ENCODE data around the gene GRID2.
"Not testable (repeated sequence)": the region's sequence is repeated elsewhere in the genome, so short reads cannot be mapped to it uniquely, and the experiment has no call there.

GRID2 gene

DNA sequence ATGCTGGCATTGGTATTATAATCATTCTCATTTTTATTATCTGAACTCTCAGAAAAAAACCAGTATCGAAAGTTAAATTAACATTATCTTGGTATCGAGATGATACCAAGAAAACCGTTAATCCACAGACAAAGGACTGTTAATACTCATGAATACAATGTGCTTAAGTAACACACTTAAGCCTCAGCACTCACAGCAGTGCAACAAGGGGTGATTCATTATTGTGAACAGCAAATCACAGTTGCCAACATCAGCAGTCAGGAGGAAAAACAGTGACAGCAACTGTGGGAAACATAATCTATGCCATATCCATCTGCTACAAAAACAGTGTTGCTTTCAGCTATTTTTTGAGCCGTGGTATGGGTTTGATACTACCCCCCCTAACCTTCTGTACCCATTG is 1313.8 kb downstream of the GRID2 start:
- no peak for DNase-seq

DNA sequence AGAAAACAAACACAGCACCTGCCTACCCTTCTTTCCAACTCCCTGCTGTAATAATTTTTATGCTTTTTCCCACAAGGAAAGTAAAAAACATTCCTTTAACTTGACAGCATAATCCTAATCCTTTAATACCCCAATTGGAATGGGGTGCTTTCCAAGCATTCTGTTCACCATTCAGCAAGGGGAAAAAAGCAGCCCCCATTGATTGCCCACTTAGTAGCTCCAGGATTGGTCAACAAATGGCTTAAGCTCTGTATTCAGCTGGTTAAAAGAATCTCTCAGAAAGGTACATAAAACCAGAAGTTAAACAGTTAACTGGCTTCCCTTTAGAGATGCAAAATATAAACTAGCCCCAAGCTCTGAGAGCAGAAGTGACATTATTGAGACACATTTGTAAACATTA is 1330.0 kb downstream of the GRID2 start:
- no peak for DNase-seq

DNA sequence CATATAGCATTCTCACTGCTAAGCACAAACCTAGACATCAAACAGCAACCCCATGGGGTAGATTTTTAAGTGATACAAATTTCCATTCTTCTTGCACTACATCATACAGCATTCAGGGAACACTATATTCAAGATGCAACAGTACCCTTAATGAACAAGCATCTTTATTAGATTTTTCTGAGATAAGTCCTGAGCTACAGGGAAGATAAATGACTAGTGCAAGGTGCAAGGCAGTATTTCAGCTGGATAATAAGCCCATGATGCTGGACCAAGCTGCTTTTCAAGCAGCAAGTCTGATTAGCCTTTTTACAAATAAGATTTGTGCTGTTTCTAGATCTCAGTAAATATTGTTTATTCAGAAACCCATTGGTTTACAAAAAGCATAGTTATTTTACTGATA is 1332.2 kb downstream of the GRID2 start:
- DNase-seq, result no peak

DNA sequence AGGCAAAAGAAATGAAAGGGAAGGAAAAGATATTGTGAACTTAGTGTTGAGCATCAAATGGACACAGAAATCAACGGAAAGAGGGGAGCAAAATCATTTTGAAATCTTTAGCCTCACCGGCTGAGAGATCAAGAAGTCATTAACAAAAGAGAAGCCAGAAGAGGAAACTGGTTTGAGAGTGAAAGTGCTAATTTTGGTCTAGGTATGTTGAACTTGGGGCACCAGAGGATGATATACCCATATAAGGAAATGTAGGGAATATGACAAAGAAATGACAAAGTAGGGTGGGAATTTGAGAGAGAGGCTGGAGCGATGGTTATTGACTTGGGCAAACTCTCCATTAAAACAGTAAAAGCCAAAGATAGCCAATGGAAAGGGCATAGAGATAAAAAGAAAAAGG is 1341.4 kb downstream of the GRID2 start:
- no peak for DNase-seq

DNA sequence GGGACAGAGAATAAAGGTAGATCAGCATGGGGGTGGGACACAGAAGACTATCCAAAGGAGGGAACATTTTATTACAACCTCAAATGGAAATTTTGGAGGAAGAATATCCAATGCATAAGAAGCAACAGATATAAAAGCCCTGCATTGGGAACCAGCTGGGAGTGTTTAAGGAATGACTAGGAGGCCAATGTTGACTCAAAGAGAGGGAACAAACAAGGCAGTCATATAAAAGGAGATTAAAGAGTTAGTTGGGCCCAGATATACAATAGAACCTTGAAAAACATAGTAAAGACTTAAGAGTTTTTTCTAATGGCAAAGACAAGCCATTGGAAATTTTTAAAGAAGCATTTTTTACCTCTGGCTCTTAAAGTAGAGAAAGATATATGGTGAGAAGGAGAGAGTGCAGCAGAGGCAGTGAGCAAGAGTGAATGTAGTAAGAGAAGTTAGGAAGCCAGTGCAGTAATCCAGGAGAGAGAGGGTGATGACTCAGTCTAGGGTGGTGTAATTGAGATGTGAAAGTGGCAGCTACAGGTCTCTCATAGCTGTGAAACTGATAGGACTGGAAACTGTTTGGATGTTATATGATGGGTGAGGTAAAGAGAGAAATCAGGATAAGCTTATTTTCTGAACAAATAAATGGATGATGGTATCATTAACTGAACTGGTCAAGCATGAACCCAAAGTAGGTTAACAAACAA is 1342.6 kb downstream of the GRID2 start:
- DNase-seq, result no peak

DNA sequence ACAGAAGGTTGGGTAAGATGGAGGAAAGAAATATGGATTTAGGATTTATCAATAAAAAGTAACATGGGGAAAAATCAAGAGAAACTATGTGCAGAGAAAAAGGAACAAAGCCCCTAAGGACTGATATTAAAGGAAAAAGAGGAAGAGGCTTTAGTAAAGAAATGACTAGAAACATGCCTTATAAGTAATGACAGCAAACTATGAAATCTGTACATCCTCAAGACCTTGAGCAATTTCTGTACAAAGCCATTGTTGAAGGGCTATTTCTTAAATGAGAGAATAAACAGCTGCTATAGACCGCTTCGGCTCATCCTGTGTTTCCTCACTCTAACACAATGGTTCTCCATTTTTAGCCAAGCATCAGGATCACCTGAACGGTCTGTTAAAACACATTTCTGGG is 1344.5 kb downstream of the GRID2 start:
- no peak for DNase-seq

DNA sequence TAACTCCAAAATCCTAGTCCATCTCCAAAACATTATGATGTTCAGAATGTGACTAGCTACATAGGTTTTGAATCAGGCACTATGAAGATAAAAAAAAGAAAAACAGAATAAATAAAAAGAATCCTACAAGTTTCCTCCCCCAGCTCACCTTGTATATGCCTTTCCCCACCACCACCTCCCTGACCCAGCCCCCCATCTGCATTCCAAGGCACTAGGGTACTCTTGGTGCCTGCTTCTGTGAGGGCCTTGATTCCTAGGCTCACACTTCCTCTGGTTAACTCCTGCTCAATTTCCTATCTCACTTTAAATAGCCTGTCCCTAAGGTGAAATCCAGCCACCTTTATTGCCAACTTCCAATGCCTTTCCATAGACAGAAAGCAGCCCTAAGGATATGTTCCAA is 1346.1 kb downstream of the GRID2 start:
- DNase-seq, result no peak

DNA sequence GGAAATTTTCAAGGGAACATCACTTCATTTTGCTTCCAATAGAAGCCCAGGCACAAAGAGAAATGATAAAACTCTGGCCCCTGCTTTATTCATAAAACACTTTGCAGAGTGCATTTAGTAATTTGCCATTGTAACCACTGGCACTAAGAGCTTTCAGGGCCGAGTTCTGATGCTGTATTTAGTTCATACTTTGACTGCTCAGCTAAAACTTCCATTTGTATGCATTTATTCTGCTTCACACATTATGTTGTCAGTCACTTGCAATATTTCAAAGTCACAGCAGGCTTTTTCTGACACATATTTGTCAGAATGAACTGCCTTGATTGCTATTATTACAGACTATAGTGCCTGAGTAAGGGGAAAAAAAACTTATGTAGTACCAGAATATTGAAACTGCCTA is 1350.4 kb downstream of the GRID2 start:
- DNase-seq, result no peak

DNA sequence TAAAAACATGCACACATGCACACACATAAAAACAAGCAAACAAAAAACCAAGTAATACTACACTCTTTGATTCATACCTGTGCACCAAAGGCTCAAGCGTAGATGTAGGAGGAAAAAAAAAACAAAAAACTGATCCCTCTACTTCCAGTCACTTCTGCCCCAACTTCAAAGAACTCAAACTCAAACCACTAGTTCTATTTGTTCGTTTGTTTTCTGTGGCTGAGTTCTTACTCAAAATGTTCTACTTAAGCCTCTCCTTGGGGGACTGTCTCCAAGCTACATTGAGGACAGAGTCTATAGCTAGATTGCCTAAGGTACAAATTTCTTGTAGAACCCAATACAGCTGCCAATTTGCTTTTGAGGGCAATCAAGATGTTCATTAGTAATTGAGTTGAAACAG is 1353.8 kb downstream of the GRID2 start:
- no peak for DNase-seq

DNA sequence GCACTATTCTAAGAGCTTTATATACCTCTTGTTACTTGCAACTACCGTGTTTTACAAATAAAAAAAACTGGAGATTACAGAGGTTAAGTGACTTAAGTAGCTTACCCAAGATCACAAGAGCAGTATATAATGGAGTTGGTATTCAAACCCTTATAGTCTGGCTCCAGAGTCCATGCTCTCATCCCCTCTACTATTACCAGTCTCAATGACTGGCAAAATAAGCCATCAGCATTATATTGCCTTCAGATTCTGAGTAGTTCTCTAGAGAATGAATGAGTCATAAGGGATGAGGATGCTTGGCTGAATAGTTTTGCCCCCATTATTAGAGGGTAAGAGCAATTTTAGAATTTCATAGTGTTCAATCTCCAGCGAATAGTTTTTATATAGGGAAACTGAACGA is 1354.7 kb downstream of the GRID2 start:
- peak; percentile 4 for DNase-seq

DNA sequence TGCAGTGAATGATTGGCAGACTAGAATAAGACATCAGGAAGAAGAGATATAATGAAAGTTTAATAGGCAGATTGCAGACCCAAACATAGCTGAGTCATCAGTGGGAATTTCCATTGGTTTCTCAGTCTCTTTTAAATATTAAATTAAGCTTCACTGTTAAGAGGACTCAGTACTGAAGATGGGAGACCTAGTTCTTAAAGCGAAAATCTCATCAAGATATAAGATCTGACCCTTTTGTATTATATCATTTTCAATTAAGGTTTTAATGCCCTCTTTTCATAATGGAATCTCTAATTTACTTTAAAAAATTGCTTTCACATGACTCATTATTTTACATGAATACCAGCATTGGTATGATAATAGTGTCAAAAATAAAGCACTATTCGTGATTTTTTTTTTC is 1355.9 kb downstream of the GRID2 start:
- DNase-seq, result no peak

DNA sequence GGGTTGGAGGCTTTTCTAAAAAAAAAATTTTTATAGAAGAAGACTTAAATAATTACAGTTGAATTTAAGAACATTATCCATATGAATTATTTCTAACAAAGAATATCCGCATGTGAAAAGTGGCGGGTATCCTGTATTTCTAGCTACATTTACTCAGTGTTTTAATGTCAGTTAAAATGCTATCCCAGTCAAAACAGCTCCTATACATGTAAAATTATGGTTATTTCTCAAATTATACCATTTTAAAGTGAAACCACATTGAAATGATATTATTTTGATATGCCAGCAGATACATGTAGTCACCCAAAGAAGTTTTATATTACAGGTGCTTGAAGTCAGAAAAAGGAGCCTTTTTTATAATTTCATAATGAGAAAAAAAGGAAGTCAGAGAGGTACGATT is 1356.3 kb downstream of the GRID2 start:
- DNase-seq, result no peak

DNA sequence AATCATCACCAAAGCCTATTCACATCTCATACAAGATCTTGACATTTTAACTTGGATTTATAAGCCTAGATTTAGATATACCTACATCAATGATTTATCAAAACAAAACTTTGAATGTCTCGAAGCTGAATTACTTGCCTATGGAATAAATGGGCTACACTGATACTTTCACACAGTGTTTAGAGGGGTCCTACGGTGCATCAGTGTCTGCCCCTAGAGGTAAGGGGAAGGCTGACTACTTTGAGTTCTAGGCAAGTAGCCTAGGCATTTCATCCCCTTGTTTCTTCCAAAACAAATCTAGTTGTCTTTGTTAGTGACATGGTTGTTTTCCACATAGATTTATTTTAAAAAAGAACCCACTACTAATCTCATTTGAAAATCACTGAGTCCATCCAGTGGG is 1366.7 kb downstream of the GRID2 start:
- DNase-seq, result no peak

DNA sequence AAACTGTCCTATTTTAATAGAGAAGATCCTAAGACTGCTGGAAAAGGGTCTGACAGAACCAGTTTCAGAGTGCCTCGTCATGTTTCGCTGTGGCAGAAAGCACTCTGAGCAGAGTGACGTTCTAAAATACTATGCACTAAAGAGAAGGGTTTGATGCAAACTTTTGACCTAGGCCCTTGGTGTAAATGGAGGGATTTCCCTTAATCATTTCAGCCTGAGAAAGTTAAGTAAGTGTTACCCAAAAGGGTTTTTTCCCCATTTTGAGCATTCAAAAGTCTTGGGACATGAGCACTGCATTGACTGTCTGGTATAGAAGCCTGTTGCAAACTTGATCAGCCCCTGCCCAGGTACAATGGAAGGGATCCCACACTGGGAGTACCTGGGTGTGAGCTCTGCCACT is 1367.3 kb downstream of the GRID2 start:
- DNase-seq, result no peak

DNA sequence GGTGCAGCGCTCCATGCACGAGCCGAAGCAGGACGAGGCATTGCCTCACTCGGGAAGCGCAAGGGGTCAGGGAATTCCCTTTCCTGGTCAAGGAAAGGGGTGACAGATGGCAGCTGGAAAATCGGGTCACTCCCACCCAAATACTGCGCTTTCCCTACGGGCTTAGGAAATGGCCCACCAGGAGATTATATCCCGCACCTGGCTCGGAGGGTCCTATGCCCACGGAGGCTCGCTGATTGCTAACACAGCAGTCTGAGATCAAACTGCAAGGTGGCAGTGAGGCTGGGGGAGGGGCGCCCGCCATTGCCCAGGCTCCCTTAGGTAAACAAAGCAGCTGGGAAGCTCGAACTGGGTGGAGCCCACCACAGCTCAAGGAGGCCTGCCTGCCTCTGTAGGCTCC is 1373.2 kb downstream of the GRID2 start:
- DNase-seq, result not testable (repeated sequence)

DNA sequence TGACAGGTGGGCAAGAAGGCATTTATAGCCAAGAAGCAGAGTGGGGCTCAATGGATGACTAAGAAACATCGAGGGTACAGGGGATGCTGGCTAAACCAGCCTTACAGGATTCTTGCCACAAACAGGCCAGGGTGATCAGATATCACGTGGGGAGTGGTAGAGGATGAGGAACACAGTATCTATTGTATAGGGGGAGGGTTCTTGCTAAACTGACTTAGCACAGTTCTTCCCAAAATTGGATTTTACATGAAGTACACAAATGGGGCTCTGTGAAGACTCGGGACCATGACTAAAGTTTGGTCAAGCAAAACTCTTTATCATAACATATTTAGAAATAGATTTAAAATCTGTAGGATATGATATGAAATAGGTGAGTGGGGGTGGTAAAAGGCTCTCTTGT is 1380.8 kb downstream of the GRID2 start:
- no peak for DNase-seq

DNA sequence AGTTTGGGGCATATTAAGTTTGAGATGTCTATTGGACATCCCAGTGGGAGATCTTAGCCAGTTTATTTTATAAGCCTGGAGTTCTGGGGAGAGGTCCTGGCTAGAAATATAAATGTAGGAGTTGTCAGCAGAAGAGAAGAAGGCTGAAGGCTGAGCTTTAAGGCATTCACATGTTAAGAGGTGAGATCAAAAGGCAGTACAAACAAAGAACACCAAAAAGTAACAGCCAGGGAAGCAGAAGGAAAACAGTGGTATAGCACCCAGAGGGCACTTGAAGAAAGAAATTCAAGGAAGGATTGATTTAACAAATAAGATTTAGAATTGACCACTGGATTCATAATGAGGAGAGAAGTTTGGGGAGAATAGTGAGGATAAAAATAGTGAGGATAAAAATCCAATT is 1383.5 kb downstream of the GRID2 start:
- DNase-seq, result no peak

DNA sequence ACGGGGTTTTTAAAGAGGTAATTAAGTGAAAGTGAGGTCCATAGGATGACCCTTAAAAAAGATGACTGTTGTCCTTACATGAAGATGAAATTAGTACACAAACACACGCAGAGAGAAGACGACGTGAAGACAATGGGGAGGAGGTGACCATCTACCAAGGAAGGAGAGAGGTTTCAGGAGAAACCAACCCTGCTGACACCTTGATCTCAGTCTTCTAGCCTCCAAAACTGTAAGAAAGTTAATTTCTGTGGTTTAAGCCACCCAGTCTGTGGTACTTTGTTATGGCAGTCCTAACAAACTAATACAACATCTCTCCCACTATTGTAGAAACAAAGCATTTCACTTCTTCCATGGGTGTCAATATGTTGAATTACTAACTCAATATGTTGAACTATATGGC is 1385.2 kb downstream of the GRID2 start:
- DNase-seq, result no peak

DNA sequence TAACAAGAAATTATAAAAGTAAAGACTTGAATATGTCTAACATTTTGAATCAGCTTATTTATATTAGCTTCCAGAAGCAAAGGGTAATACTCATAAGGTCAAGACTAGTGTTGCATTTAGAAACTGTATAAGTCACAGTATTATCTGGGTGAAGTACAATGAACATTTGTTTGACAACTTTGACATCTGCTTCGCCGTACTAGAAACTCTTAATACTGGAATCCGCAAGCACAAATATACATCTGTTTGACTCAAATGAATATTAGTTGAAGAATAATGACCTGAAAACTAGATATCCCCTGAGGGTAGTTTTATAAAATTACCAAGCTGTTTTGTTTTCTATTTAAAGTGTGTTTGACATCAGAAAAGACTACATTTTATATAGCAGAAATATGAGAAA is 1389.4 kb downstream of the GRID2 start:
- DNase-seq, result no peak

DNA sequence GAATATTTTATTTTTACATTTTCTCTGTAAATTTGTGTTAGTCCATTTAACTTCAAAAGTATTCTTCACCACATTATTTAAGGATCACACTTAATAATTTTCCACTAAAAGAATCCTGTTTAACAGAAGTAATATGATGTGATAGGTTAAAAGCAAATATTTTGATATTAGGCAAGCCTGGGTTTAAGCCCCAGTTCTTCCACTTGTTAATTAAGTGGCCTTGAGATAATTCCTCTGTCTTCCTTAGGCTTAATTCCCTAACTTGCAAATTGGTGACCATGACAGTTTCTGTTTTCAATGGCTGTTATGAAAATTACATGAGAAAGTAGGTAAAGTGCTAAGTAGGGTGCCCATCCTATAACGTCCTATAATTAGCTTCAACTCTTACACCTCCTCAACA is 1394.9 kb downstream of the GRID2 start:
- no peak for DNase-seq

DNA sequence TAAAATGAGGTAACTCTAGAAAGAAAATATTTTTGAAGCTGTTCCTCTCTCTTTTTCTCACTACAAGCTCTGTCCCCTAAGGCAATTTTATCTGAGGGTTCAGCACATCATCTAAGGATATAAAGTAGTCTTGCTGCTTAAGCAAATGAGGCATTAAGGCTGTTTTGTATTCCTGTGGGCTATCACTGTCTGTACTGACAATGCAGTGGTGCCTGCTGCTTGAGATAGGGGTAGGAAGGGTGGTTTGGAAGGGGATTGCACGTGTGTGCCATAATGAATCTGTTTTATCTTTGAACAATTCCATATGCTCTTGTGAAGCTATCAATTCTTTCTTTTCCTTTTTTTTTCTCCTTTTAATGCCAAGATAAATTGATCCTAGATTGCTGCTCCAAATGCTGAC is 1396.8 kb downstream of the GRID2 start:
- DNase-seq, result no peak

DNA sequence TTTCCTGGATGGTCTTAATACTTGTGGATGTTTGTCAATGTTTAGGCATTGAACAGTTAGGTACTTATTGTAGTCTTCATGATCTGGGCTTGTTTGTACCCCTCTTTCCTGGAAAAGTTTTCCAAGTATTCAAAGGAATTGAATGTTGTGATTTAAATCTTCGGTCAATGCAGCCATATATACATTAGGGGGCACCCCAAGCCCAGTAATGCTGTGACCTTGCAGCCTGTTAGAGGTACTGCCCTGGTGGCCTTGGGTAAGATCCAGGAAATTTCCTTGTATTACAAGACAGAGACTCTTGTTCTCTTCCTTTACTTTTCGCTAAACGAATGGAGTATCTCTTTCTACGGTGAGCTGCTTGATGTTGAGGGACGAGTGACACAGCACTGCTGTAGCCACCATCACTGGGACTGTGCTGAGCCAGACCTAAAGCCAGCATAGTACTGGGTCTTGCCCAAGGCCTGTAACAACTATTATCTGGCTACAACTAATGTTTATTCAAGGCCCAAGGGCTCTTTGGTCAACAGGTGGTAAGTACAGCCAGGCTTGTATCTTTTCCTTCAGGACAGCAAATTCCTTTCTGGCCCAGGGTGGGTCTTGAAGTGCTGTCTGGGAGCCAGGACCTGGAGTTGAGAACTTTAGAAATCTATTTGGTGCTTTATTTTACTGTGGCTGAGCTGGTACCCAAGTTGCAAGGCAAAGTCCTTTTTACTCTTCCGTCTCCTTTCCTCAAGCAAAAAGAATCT is 1406.5 kb downstream of the GRID2 start:
- DNase-seq, result peak; percentile 2

DNA sequence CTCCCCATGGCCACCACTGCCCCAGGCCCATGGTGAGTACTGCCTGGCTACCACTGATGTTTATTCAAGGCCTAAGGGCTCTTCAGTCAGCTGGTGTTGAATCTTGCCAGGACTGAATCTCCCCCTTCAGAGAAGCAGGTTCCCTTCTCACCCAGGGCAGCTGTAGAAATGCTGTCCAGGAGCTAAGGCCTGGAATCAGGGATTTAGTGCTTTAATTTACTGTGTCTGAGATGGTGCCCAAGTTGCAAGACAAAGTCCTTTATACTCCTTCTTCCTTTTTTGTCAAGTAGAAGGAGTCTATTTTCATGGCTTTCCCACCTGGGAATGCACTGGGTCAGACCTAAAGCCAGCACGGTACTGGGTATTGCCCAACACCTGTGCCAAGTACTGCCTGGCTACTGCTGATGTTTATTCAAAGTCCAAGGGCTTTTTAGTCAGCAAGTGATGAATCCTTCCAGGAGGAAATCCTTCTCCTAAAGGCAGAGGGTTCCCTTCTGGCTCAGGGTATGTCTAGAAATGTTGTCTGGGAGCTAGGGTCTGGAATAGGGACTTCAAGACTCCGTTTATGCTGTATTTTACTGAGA is 1407.2 kb downstream of the GRID2 start:
- DNase-seq, result no peak

DNA sequence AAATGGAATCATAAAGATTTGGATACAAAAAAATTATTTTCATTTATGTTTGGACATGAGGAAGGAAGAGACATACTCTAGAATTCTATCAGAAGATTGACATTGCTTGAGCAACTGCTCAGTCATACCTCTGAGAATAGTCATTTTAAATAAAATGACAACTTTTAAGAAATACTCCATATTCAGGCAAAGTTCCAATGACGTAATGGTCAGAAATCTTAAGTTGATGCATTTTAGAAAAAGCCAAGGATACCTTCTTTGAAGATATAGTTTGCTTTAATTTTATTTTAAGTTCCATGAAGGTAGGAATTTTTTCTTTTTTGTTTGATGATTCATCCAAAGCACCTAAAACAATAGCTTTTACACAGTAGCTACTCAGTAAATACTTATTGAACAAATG is 1414.5 kb downstream of the GRID2 start:
- no peak for DNase-seq

DNA sequence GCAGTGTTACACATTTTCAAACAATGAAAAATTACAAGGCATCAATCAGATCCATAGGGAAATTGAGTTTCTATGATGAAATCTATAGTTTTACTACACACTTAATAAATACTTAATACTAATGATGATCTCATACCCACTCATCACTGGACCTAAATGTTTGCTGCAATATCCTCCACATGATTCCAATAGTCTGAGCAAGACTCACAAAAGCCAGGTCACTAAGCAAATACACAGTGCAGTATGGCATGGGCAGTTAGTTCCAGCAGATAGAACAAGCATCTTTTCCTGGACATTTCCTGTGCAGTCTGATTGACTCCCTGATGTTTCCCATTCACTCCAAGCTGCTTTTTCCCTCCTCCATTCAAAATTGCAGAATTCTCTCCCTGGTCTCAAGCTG is 1415.8 kb downstream of the GRID2 start:
- DNase-seq, result no peak

All from fibroblast of skin of right quadriceps (primary cell).